ENCODE results near the gene SMC1B. TPM values are rescaled to one million over a fixed set of nuclear protein-coding genes. Genes with fewer than 3 reads are reported as not detected.
A peak's percentile ranks its signal among the peaks of the same experiment; 100 is the strongest.
"Not testable (repeated sequence)": the region's sequence is repeated elsewhere in the genome, so short reads cannot be mapped to it uniquely, and the experiment has no call there.

SMC1B gene
- polyA plus RNA-seq, 3 donors, result not detected

DNA sequence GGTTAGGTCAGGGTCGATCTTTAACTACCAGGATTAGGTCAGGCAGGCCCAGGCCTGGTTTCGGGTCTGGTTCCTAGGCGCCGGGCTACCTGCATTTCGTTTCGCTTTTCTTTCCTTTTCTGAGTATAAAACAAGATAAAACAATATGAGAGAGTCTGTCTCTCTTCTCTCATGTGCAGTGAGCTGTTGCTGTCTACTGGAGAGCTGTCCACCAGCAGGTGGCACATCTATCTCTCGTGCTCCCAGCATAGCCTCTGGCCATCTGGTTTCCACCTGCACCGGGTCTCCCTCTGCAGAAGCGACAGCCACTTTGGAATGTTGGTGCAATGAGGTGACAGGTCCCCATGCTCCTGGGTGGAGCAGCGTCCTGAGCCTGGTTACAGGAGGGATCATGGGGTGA lies 27.7 kb upstream of the SMC1B start:
- Mint-ChIP-seq H3K36me3 (no peaks in the 10 kb centered on the region), H3K27ac (peak overlapping the region in 1 of 7 donors; percentile 23), H3K27me3 (ENCODE audit: low read depth in 3 of 3) (peaks cover 15 to 34% (median 26%) of the 10 kb centered on the region in 3 donors), H3K4me1 (peaks cover 19% of the 10 kb centered on the region), H3K4me3 (peak overlapping the region; percentile 66 to 88), H3K9me3 (peaks cover 0 to 2% (median 0%) of the 10 kb centered on the region in 7 donors)
- H3K9ac ChIP-seq (ENCODE audit: insufficient read depth, low read length, poor library complexity, severe bottlenecking), result no peak overlapping the region
- H3K4me2 ChIP-seq (replicated peaks; ENCODE audit: extremely low read depth, low read length, poor library complexity, severe bottlenecking), result no peak overlapping the region
- WGBS (ENCODE audit: insufficient coverage), result 19% methylated on average over 4 of the region's 10 CpGs
- intact Hi-C loops (cut with micrococcal nuclease), result no loop called here
- H3K4me1 ChIP-seq (ENCODE audit: control insufficient read depth in 1 of 2, insufficient read depth in 2 of 2, low read length in 2 of 2), result no peaks in the 10 kb centered on the region
- DNase-seq, result no peak
- TF ChIP-seq, protein P1, sequence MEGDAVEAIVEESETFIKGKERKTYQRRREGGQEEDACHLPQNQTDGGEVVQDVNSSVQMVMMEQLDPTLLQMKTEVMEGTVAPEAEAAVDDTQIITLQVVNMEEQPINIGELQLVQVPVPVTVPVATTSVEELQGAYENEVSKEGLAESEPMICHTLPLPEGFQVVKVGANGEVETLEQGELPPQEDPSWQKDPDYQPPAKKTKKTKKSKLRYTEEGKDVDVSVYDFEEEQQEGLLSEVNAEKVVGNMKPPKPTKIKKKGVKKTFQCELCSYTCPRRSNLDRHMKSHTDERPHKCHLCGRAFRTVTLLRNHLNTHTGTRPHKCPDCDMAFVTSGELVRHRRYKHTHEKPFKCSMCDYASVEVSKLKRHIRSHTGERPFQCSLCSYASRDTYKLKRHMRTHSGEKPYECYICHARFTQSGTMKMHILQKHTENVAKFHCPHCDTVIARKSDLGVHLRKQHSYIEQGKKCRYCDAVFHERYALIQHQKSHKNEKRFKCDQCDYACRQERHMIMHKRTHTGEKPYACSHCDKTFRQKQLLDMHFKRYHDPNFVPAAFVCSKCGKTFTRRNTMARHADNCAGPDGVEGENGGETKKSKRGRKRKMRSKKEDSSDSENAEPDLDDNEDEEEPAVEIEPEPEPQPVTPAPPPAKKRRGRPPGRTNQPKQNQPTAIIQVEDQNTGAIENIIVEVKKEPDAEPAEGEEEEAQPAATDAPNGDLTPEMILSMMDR (IDR thresholded peaks at IDR 0.05), result peak; percentile 33
- no peaks in the 10 kb centered on the region for H4K20me1 ChIP-seq (ENCODE audit: insufficient read depth, low read length)
- no peak overlapping the region for H2AFZ ChIP-seq (ENCODE audit: insufficient read depth, low read depth, low read length, poor library complexity, severe bottlenecking)
- no peak overlapping the region for H3K27ac ChIP-seq (ENCODE audit: low read depth in 1 of 2, low read length in 2 of 2)
- no peaks in the 10 kb centered on the region for H3K36me3 ChIP-seq (replicated peaks in 1 of 2; ENCODE audit: control insufficient read depth in 1 of 2, insufficient read depth in 2 of 2, low read length in 2 of 2)
- H3K4me3 ChIP-seq (replicated peaks in 1 of 3; ENCODE audit: low read depth in 2 of 3, low read length in 3 of 3), result no peak overlapping the region
- no peaks in the 10 kb centered on the region for H3K79me2 ChIP-seq (ENCODE audit: insufficient read depth, low read length)
- no peaks in the 10 kb centered on the region for H3K9me3 ChIP-seq (replicated peaks in 1 of 2; ENCODE audit: control insufficient read depth in 1 of 2, insufficient read depth in 1 of 2, low read length in 2 of 2)
- H3K27me3 ChIP-seq (ENCODE audit: control insufficient read depth in 2 of 2, insufficient read depth in 2 of 2, low read length in 2 of 2), result no peaks in the 10 kb centered on the region

DNA sequence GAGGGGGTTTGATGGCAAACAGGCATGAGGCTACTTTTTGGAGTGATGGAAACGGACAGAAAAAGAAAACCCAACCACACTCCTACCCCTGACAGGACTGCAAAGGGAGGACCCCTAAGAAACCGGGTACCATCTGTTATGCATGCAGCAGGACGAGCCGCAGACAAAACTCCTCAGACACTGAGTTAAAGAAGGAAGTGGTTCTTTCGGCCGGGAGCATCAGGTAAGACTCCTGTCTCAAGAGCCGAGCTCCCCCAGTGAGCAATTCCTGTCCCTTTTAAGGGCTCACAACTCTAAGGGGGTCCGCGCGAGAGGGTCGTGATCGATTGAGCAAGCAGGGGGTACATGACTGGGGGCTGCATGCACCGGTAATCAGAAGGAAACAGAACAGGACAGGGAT lies 27.3 kb upstream of the SMC1B start:
- Mint-ChIP-seq H3K4me3 (peak overlapping the region; percentile 66 to 88), H3K27ac (peak overlapping the region in 1 of 7 donors; percentile 23), H3K27me3 (ENCODE audit: low read depth in 3 of 3) (peaks cover 15 to 34% (median 26%) of the 10 kb centered on the region in 3 donors), H3K4me1 (peaks cover 21% of the 10 kb centered on the region)
- H3K27me3 ChIP-seq (ENCODE audit: control insufficient read depth in 2 of 2, insufficient read depth in 2 of 2, low read length in 2 of 2); H3K79me2 ChIP-seq (ENCODE audit: insufficient read depth, low read length); H3K9me3 ChIP-seq (replicated peaks in 1 of 2; ENCODE audit: control insufficient read depth in 1 of 2, insufficient read depth in 1 of 2, low read length in 2 of 2); H3K27ac ChIP-seq (ENCODE audit: low read depth in 1 of 2, low read length in 2 of 2); H2AFZ ChIP-seq (ENCODE audit: insufficient read depth, low read depth, low read length, poor library complexity, severe bottlenecking); H3K4me2 ChIP-seq (replicated peaks; ENCODE audit: extremely low read depth, low read length, poor library complexity, severe bottlenecking); H3K4me1 ChIP-seq (ENCODE audit: control insufficient read depth in 1 of 2, insufficient read depth in 2 of 2, low read length in 2 of 2); H3K36me3 Mint-ChIP-seq; intact Hi-C loops (cut with micrococcal nuclease); H4K20me1 ChIP-seq (ENCODE audit: insufficient read depth, low read length); DNase-seq; H3K9ac ChIP-seq (ENCODE audit: insufficient read depth, low read length, poor library complexity, severe bottlenecking); H3K9me3 Mint-ChIP-seq; H3K36me3 ChIP-seq (replicated peaks in 1 of 2; ENCODE audit: control insufficient read depth in 1 of 2, insufficient read depth in 2 of 2, low read length in 2 of 2); H3K4me3 ChIP-seq (replicated peaks in 1 of 3; ENCODE audit: low read depth in 2 of 3, low read length in 3 of 3): not testable (repeated sequence)
- 50% methylated on average over 3 of the region's 13 CpGs for WGBS (ENCODE audit: insufficient coverage)

Data from CD14-positive monocyte (primary cell).